Mesenchymal stem cell (in vitro differentiated cells and primary cell): Measurements from ENCODE around the gene AP2S1.

Source experiments
- DNase-seq: peaks from one replicate; pipeline ENCODE4 v3.0.0-alpha.2; 2013
- H2AFZ ChIP-seq: one replicate; pipeline ENCODE4 v1.6.1; 2013; ENCODE audit warnings: low read depth, mild to moderate bottlenecking, control low read depth, inconsistent platforms, low read length, moderate library complexity
- H2AK5ac ChIP-seq: 2 replicates; pipeline ENCODE4 v1.6.1; 2013; ENCODE audit warnings: low read length, moderate library complexity, mild to moderate bottlenecking, inconsistent platforms; ENCODE audit not compliant: severe bottlenecking
- H2BK120ac ChIP-seq: one replicate; pipeline ENCODE4 v1.6.1; 2013; ENCODE audit warnings: low read depth, mild to moderate bottlenecking, inconsistent platforms, low read length, moderate library complexity
- H2BK12ac ChIP-seq, 2 experiments: one replicate each; pipeline ENCODE4 v1.6.1; 2013; ENCODE audit warnings: inconsistent platforms in 2 of 2, low read length in 2 of 2, mild to moderate bottlenecking in 2 of 2, moderate library complexity in 2 of 2, control low read depth in 1 of 2
- H2BK15ac ChIP-seq: one replicate; pipeline ENCODE4 v1.6.1; 2013; ENCODE audit warnings: mild to moderate bottlenecking, low read depth, inconsistent platforms; ENCODE audit not compliant: poor library complexity, severe bottlenecking
- H2BK5ac ChIP-seq: 2 replicates; pipeline ENCODE4 v1.6.1; 2013; ENCODE audit warnings: low read depth, mild to moderate bottlenecking, low read length, control low read depth, inconsistent platforms; ENCODE audit not compliant: poor library complexity, severe bottlenecking
- H3K14ac ChIP-seq, 2 experiments: one replicate each; pipeline ENCODE4 v1.6.1; 2013; ENCODE audit warnings: inconsistent platforms in 2 of 2, low read length in 2 of 2, control low read depth in 1 of 2, mild to moderate bottlenecking in 1 of 2, moderate library complexity in 1 of 2
- H3K18ac ChIP-seq, 2 experiments: one replicate each; pipeline ENCODE4 v1.6.1; 2013; ENCODE audit warnings: inconsistent platforms in 2 of 2, low read length in 2 of 2, control low read depth in 1 of 2, low read depth in 1 of 2, mild to moderate bottlenecking in 1 of 2
- H3K23ac ChIP-seq, 2 experiments: one replicate each; pipeline ENCODE4 v1.6.1; 2013; ENCODE audit warnings: inconsistent platforms in 2 of 2, low read length in 2 of 2, mild to moderate bottlenecking in 2 of 2, moderate library complexity in 2 of 2, control low read depth in 1 of 2
- H3K27ac ChIP-seq: 2 replicates; pipeline ENCODE4 v1.5.1; 2013; ENCODE audit warnings: mild to moderate bottlenecking, moderate library complexity, low read length, control low read depth, inconsistent platforms; ENCODE audit not compliant: poor library complexity, severe bottlenecking
- H3K27me3 ChIP-seq, 2 experiments: 2 replicates each; pipeline versions ENCODE4 v1.6.1 to v1.7.0; 2013; ENCODE audit warnings: low read length in 2 of 2, mild to moderate bottlenecking in 2 of 2, moderate library complexity in 2 of 2, control low read depth in 1 of 2, inconsistent platforms in 1 of 2; ENCODE audit not compliant: control insufficient read depth in 1 of 2, insufficient read depth in 1 of 2
- H3K36me3 ChIP-seq, 2 experiments: 2 replicates each; pipeline versions ENCODE4 v1.6.1 to v1.7.0; 2013; ENCODE audit warnings: low read length in 2 of 2, control low read depth in 1 of 2, inconsistent platforms in 1 of 2, low read depth in 1 of 2, mild to moderate bottlenecking in 1 of 2; ENCODE audit not compliant: insufficient read depth in 2 of 2, control insufficient read depth in 1 of 2
- H3K4ac ChIP-seq, 2 experiments: one replicate each; pipeline ENCODE4 v1.6.1; 2013; ENCODE audit warnings: inconsistent platforms in 2 of 2, low read length in 2 of 2, mild to moderate bottlenecking in 2 of 2, moderate library complexity in 2 of 2, control low read depth in 1 of 2, low read depth in 1 of 2
- H3K4me1 ChIP-seq: 2 replicates; pipeline ENCODE4 v1.6.1; 2013; ENCODE audit warnings: low read depth, low read length, control low read depth; ENCODE audit not compliant: control insufficient read depth, insufficient read depth
- H3K4me2 ChIP-seq: 2 replicates; pipeline ENCODE4 v1.6.1; 2013; ENCODE audit warnings: low read length, mild to moderate bottlenecking, inconsistent platforms; ENCODE audit not compliant: poor library complexity, severe bottlenecking
- H3K4me3 ChIP-seq, 2 experiments: 2 replicates each; pipeline versions ENCODE4 v1.5.1 to v1.7.0; 2013; ENCODE audit warnings: low read length in 2 of 2, mild to moderate bottlenecking in 2 of 2, control low read depth in 1 of 2, low read depth in 1 of 2; ENCODE audit not compliant: insufficient read depth in 1 of 2
- H3K79me1 ChIP-seq: replicated peaks from 2 replicates; pipeline ENCODE4 v1.6.1; 2013; ENCODE audit warnings: mild to moderate bottlenecking, control low read depth, low read length, inconsistent platforms; ENCODE audit not compliant: poor library complexity, severe bottlenecking
- H3K9ac ChIP-seq: 2 replicates; pipeline ENCODE4 v1.7.0; 2013; ENCODE audit warnings: mild to moderate bottlenecking, low read length, moderate library complexity
- H3K9me3 ChIP-seq: 2 replicates; pipeline ENCODE4 v1.7.0; 2013; ENCODE audit warnings: mild to moderate bottlenecking, low read length; ENCODE audit not compliant: control insufficient read depth
- H4K8ac ChIP-seq: one replicate; pipeline ENCODE4 v1.6.1; 2013; ENCODE audit warnings: inconsistent platforms, mild to moderate bottlenecking, low read length, moderate library complexity
- H4K91ac ChIP-seq: one replicate; pipeline ENCODE4 v1.6.1; 2013; ENCODE audit warnings: mild to moderate bottlenecking, low read length, inconsistent platforms
- WGBS: methylation state at CpG from one replicate; pipeline ENCODE4 v1.1.7; 2013; ENCODE audit warnings: mixed read lengths; 5-methylcytosine and 5-hydroxymethylcytosine counted together

AP2S1 gene

DNA sequence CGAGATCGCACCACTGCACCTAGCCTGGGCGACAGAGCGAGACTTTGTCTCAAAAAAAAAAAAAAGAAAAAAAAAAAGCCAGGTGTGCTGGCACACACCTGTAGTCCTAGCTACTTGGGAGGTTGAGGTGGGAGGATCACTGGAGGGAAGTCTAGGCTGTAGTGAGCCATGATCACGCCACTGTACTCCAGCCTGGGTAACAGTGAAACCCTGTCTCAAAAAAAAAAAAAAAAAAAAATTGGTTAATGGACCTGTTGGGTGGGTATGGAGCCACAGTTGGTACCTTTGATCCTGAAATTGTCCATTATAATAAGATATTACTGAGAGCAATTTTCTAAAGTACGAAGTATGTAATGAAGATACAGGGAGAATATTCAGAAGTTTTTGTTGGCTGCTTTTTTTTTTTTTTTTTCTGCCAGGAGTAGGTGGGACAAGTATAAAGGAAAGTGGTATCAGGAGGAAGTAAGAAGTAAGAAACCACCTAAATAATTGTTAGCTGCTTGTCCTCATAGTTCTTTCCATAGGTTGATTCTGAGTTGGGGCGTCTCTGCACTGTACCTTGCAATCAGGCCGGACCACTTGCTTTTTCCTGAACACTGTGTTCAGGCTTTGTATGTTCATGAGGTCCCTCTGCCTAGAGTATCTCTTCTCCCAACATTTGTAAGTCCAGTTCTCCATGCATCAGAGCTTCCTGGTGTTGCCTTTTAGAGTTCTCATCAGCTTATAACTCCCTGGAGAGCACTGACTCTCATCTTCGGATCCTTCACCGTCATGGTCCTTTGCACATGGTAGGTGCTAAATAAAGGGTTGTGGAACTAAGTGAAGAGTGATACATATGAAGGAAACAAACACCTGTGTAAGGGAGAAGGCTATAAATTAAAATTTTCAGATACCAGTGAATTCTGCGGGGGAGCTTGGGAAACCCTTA is 41.9 kb upstream of the AP2S1 start:
- no peak overlapping the region for H2AK5ac ChIP-seq
- H3K23ac ChIP-seq, result peak overlapping the region in 1 of 2 experiments; percentile 26
- no peak overlapping the region for H3K14ac ChIP-seq
- H3K9ac ChIP-seq, result no peak overlapping the region
- no peaks in the 10 kb centered on the region for H3K36me3 ChIP-seq
- no peak overlapping the region for H4K8ac ChIP-seq
- H3K4me1 ChIP-seq, result peaks cover 5% of the 10 kb centered on the region
- no peaks in the 10 kb centered on the region for H3K9me3 ChIP-seq
- H3K27ac ChIP-seq, result no peak overlapping the region
- no peak overlapping the region for H3K4ac ChIP-seq
- H3K4me3 ChIP-seq, result no peak overlapping the region
- no peak overlapping the region for H2BK15ac ChIP-seq
- no peak overlapping the region for H3K18ac ChIP-seq
- no peaks in the 10 kb centered on the region for H3K27me3 ChIP-seq
- H2BK120ac ChIP-seq, result no peak overlapping the region
- no peak overlapping the region for H2BK12ac ChIP-seq
- no peak overlapping the region for H3K4me2 ChIP-seq
- peaks cover 11% of the 10 kb centered on the region for H3K79me1 ChIP-seq
- H4K91ac ChIP-seq, result no peak overlapping the region
- 98% methylated on average over 11 of the region's 11 CpGs for WGBS
- H2BK5ac ChIP-seq, result no peak overlapping the region
- no peak overlapping the region for H2AFZ ChIP-seq
- no peak for DNase-seq

DNA sequence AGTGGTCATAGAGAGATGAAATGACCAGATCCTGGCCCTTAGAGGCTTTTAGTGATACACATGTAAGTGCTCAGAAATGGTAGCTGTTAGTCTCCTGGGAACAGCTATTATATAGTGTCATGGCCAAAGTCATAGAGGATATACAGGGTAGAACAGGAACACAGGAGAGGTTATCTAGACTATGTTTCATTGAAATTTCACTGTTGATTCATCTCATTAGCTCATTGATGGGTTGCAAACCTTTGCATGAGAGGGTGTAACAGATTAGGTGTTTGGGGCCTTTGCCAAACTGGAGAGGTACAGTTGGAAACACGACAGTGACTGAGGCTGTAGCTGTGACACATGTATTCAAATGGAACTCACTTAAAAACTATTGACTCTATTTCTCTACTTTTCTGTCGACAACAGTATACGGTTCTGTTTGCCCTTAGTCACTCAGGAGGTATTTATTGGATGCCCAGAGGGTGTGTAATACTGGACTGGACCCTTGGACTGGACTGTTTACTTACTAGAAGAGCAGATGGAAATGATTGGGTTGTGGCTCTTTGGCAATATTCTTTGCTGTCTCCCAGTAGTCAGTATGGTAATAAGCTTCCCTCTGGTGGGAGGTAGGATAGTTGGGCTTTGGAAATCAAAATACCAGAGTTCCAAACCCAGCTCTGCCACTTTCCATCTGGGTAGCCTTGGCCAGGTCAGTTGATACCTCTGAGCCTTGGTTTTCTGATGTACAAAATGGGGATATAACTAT is 40.0 kb upstream of the AP2S1 start:
- Histone ChIP-seq H3K79me1 (peaks cover 14% of the 10 kb centered on the region), H4K91ac (no peak overlapping the region), H2AK5ac (no peak overlapping the region), H2BK15ac (no peak overlapping the region), H2BK12ac (no peak overlapping the region), H3K4ac (no peak overlapping the region), H3K4me2 (no peak overlapping the region), H3K14ac (no peak overlapping the region), H3K36me3 (no peaks in the 10 kb centered on the region), H3K27me3 (no peaks in the 10 kb centered on the region), H3K9ac (peak overlapping the region; percentile 47), H3K27ac (no peak overlapping the region), H2AFZ (no peak overlapping the region), H3K9me3 (no peaks in the 10 kb centered on the region), H3K18ac (no peak overlapping the region), H2BK5ac (no peak overlapping the region), H3K4me1 (peaks cover 4% of the 10 kb centered on the region), H4K8ac (no peak overlapping the region), H3K23ac (no peak overlapping the region), H3K4me3 (peak overlapping the region in 1 of 2 experiments; percentile 35), H2BK120ac (no peak overlapping the region)
- peak; percentile 92 for DNase-seq
- WGBS, result 3% methylated on average over 3 of the region's 3 CpGs

DNA sequence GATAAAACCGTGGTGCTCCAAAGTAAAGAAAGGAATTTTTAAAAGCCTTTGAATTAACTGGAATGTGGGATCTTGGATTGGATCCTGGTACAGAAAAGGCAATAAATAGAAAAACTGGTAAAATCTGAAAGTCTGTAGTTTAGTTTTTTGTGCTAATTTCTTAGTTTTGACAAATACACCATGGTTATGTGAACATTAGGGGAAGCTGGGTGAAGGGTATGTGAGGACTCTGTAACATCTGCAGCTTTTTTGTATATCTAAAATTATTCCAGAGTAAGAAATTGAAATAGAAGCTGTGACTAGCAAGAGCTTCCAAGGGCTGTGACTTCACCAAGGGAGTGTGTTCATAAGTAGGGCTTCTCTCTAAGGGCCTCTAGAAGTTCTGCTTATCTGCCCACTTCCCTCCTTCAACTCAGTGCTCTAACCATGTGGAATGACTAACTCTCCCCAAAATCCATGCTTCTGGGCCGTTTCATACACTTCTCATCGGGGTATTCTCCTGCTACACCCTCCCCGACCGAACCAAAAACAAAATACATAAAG is 36.7 kb upstream of the AP2S1 start:
- Histone ChIP-seq H4K91ac (no peak overlapping the region), H3K4me3 (no peak overlapping the region), H2BK15ac (no peak overlapping the region), H3K36me3 (no peaks in the 10 kb centered on the region), H3K27me3 (no peaks in the 10 kb centered on the region), H3K4ac (no peak overlapping the region), H3K9me3 (no peaks in the 10 kb centered on the region), H3K23ac (no peak overlapping the region), H2AK5ac (no peak overlapping the region), H2AFZ (no peak overlapping the region), H3K4me2 (no peak overlapping the region), H2BK5ac (no peak overlapping the region), H3K18ac (no peak overlapping the region), H3K79me1 (peaks cover 17% of the 10 kb centered on the region), H3K14ac (no peak overlapping the region), H2BK12ac (no peak overlapping the region), H3K27ac (no peak overlapping the region), H2BK120ac (no peak overlapping the region), H4K8ac (no peak overlapping the region), H3K4me1 (peaks cover 6% of the 10 kb centered on the region), H3K9ac (peak overlapping the region; percentile 35)
- DNase-seq, result no peak
- WGBS, result 93% methylated on average over 5 of the region's 5 CpGs
